A549 (cell line): ENCODE results near the gene FAM171A1. TPM values are rescaled to one million over a fixed set of nuclear protein-coding genes. Genes with fewer than 3 reads are reported as not detected.

Experiments used
- polyA plus RNA-seq, 4 experiments: library from polyadenylated mRNA; depleted of rRNA in 3 of 4; stranded (reverse); fragments of >200 nt; fragmentation: RNase III in 1 of 4; extraction: RNeasy Plus Mini Kit Qiagen cat#74134 plus additional on column Dnase treatment in 1 of 4; gene quantifications; 2 replicates in 3 of 4; 3 replicates in 1 of 4; pipeline ENCODE4 v1.2.3, GENCODE V29; 2011 to 2017
- small RNA-seq, 6 experiments: library from RNA; depleted of rRNA; stranded (forward); fragments of <200 nt; gene quantifications; one replicate each; pipeline ENCODE3, GENCODE V24; 2012

Gene FAM171A1
- polyA plus RNA-seq, 2 of the 4 experiments (the other 2 are of a cell fraction) = 13.8 to 15.2 TPM

Small RNA genes within 50 kb of the gene (small RNA-seq; reads per million reads assigned to genes)
- gene AL590365.1 = 0 reads per million in 6 experiments

Other genes with a start within 250 kb of the FAM171A1 start
- 13.1 and 14.7 TPM in 2 replicates for gene NMT2, start 202.6 kb downstream of the FAM171A1 start, polyA plus RNA-seq (2011; rRNA removed)
- gene NMT2, start 202.6 kb downstream of the FAM171A1 start, polyA plus RNA-seq (2017; fragmentation: RNase III; extraction: RNeasy Plus Mini Kit Qiagen cat#74134 plus additional on column Dnase treatment) = 19.6 to 23.2 TPM (median 22.5 TPM) in 3 replicates